Adrenal gland (tissue), 5 donors: ENCODE results near the gene ELF1.

Experiments used
- POLR2A ChIP-seq, 2 donors: fragments of 450-650 bp; IDR thresholded peaks; one replicate each; pipeline ENCODE4 v1.6.1; 2017; ENCODE audit warnings: antibody characterized with exemption in 2 of 2, mild to moderate bottlenecking in 2 of 2, moderate library complexity in 1 of 2
- TF ChIP-seq, protein P1 (sequence below), 6 experiments: fragments of 450-650 bp in 4 of 6; fragments of 200-600 bp in 2 of 6; sonication (generic) in 1 of 6; IDR thresholded peaks; 1 replicate in 5 of 6; 2 replicates in 1 of 6; pipeline versions ENCODE4 v1.5.1 to v1.8.0; 2016 to 2021; ENCODE audit warnings: antibody characterized with exemption in 6 of 6, mild to moderate bottlenecking in 2 of 6, moderate library complexity in 1 of 6
- donor health status: DM: no; HTN: no; CAD: no.

DNA sequence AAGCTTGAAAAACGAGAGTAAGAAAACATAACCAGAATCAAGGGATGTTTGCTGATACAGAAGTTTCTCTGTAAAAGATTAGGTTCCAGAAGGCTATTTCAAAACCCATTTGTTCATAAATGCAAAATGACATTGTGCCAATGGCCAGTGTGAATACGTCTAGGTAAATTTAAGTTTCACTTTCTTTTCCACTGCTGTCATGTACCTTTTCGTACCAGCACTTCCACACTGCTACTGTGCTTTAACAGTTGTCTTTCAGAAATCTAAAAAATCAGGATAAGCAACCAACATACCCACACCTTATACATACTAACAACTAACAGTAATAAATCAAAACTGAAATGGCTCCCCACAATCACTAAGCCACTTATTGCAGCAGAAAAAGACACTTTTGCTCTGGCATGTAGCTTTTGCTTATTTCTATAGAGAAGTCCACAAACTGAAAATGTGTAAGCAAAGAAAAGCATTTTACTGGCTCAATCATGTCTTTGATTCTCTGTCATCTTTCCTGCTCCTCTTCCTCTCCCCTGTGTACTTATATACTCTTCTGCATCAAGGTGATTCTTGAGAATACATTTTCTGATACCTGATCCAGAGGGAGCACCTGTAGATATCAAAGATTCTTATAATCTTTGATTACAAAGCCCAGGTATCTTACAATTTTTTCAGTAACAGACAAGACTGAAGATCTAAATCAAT, 34.3 kb downstream of the ELF1 start:
- TF ChIP-seq, protein P1, sequence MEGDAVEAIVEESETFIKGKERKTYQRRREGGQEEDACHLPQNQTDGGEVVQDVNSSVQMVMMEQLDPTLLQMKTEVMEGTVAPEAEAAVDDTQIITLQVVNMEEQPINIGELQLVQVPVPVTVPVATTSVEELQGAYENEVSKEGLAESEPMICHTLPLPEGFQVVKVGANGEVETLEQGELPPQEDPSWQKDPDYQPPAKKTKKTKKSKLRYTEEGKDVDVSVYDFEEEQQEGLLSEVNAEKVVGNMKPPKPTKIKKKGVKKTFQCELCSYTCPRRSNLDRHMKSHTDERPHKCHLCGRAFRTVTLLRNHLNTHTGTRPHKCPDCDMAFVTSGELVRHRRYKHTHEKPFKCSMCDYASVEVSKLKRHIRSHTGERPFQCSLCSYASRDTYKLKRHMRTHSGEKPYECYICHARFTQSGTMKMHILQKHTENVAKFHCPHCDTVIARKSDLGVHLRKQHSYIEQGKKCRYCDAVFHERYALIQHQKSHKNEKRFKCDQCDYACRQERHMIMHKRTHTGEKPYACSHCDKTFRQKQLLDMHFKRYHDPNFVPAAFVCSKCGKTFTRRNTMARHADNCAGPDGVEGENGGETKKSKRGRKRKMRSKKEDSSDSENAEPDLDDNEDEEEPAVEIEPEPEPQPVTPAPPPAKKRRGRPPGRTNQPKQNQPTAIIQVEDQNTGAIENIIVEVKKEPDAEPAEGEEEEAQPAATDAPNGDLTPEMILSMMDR (IDR thresholded peaks at IDR 0.05) = no peak
- no peak for TF ChIP-seq POLR2A (IDR thresholded peaks at IDR 0.05)
